SH-SY5Y (cell line): ENCODE data around the gene ADAMTS1.

Source experiments
- GATA2 ChIP-seq: IDR thresholded peaks from 2 replicates; pipeline ENCODE4 v1.6.1; 2011; ENCODE audit warnings: mild to moderate bottlenecking, low read depth, low read length
- GATA3 ChIP-seq: IDR thresholded peaks from 2 replicates; pipeline ENCODE4 v1.6.1; 2011; ENCODE audit warnings: low read depth, mild to moderate bottlenecking, low read length, moderate library complexity

GRCh38 chr21:26851109-26851944 is 6.1 kb upstream of the ADAMTS1 start:
- TF ChIP-seq GATA2: no peak
- TF ChIP-seq GATA3: no peak
